Stimulated activated CD8-positive, alpha-beta memory T cell treated with anti-CD3 and anti-CD28 coated beads, Interleukin-4, amount 100 ng/mL, for 1 hour (primary cell): ENCODE measurements around the gene GOLGA6L1.
"Not testable (repeated sequence)": the region's sequence is repeated elsewhere in the genome, so short reads cannot be mapped to it uniquely, and the experiment has no call there.

Experiments used
- DNase-seq, 2 donors: peaks; one replicate each; pipeline ENCODE4 v3.0.0-alpha.2; 2020; ENCODE audit warnings: low read depth in 2 of 2, low spot score in 1 of 2

The GOLGA6L1 gene

GRCh38 chr15:23136722-23137121, at the start of gene GOLGA6L1:
TSS of gene GOLGA6L1 (minus strand) at chr15:23136822. CDS start at chr15:23136731, 91 bp downstream.
- DNase-seq: not testable (repeated sequence)

DNA sequence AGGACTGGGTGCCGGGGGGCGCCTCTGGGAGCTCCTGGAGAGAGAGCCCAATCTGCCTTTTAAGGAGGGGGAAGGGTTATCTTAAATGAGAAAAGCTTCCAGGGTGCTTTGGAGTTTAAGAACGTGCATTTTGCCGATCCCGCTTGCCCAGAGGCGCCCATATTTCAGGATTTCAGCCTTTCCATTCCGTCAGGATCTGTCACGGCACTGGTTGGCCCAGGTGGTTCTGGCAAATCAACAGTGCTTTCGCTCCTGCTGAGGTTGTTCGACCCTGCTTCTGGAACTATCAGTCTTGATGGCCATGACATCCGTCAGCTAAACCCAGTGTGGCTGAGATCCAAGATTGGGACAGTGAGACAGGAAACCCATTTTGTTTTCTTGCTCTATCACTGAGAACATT, 44.6 kb upstream of the GOLGA6L1 start:
- DNase-seq: not testable (repeated sequence)

DNA sequence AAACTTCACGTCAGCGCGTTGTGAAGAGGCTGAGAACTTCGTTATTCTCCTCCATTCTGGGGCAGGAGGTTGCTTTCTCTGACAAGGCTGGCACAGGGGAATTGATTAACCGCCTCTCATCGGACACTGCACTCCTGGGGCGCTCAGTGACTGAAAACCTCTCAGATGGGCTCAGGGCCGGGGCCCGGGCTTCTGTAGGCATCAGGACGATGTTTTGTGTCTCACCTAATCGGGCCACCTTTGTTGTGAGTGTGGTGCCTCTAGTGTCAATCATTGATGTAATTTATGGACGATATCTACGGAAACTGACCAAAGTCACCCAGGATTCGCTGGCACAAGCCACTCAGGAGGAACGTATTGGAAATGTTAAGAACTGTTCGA, 43.9 kb upstream of the GOLGA6L1 start:
- not testable (repeated sequence) for DNase-seq

DNA sequence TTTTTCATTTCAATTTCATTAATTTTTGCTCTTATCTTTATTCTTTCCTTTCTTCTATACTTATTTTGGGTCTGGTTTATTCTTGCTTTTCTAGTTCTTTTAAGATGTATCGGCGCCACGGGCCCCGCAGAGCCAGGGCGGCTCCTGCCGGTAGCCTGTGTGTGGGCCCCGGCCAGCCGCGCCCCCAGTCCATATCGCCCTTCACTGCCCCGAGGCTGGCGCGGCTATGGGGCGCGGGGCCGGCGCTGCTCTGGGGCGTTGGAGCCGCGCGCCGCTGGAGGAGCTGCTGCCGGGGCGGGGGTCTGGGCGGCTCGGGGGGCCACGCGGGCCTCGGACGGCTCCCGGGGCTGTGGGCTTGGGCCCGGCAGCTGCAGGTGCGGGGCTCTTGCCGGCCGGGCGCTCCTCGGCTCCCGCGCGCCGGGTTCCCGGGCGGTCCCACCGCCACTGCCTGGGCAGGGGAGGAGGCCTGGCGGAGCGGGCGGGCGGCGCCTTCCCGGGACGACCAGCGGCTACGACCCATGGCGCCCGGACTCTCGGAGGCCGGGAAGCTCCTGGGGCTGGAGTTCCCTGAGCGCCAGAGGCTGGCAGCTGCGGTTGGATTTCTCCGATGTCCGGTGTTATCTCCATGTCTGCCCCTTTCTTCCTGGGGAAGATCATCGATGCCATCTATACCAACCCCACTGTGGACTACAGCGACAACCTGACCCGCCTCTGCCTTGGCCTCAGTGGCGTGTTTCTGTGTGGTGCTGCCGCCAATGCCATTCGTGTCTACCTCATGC, 43.3 kb upstream of the GOLGA6L1 start:
- not testable (repeated sequence) for DNase-seq

- not testable (repeated sequence) for DNase-seq
Observed at GRCh38 chr15:23176683-23177082, 40.1 kb upstream of the GOLGA6L1 start.

DNA sequence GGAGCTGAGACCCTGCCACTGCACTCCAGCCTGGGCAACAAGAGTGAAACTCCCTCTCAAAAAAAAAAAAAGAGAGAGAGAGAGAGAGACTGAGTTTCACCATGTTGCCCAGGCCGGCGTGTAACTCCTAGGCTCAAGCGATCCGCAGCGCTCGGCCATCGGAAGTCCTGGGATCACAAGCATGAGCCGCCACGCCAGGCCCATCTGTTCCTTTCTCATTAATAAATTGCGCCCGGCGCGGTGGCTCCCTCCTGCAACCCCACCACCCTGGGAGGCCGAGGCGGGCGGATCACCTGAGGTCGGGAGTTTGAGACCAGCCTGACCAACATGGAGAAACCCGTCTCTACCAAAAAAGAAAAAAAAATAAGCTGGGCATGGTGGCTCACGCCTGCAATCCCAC, 39.0 kb upstream of the GOLGA6L1 start:
- not testable (repeated sequence) for DNase-seq

GRCh38 chr15:23174609-23175140, 38.1 kb upstream of the GOLGA6L1 start:
- DNase-seq: not testable (repeated sequence)

DNA sequence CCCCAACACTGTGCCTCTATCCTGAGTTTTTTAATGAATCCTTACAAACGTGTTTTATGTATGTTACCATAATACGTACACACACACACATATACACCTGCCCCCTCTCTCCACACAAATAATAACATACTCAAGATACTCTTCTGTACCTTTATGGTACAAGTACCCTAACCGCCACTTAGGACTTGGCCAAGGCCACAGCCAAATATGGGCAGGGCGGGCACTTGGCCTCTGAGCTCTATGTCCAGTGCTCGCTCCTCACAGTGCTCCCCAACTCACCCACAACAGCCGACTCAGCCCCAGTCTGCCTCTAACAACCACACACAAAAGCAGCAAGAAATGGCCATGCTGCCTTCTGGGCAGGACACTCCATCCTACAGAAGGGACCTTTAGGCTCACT, 3.8 kb downstream of the GOLGA6L1 start:
- DNase-seq: not testable (repeated sequence)

- DNase-seq: no peak
Observed at GRCh38 chr15:23118208-23118607, 18.4 kb downstream of the GOLGA6L1 start.

GRCh38 chr15:23095796-23096195, 40.8 kb downstream of the GOLGA6L1 start:
- DNase-seq: no peak

- no peak for DNase-seq
Observed at GRCh38 chr15:23083115-23083514, 53.5 kb downstream of the GOLGA6L1 start.

GRCh38 chr15:23081996-23082737, 54.5 kb downstream of the GOLGA6L1 start:
- DNase-seq: not testable (repeated sequence)

GRCh38 chr15:23081271-23081670, 55.4 kb downstream of the GOLGA6L1 start:
- no peak for DNase-seq

DNA sequence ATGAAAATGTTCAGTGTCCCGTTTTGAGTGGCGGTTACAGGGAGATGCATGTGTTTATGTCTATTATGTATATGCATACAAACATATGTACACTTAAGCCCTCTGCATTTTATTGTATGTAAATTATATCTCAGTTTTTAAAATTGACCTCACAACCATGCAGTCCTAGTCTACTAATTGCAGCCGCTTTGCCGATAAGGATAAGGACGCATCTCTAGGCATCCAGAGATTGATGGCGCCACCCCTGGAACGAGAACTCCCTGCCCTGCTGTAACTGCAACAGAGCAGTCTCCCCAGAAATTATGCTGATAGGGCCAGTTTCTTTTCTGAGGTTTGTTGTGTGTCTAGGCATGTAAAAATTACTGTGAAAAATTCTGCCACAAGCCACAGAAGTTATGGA, 56.9 kb downstream of the GOLGA6L1 start:
- DNase-seq: no peak
